Measurements from ENCODE around the gene MACF1.

DNA sequence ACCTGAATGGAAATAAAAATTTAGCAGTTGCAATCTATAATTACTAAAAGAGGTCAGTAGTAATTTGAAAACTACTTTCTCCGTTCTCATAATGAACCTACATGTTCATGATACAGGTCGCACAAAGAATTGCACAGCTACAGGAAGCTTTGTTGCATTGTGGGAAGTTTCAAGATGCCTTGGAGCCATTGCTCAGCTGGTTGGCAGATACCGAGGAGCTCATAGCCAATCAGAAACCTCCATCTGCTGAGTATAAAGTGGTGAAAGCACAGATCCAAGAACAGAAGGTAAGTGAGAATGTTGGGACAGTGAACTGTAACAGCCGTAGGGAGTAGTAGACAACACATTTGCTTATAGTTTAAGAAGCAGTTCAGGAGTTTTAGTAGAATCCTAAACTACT lies 218.1 kb downstream of the MACF1 start:
- TF ChIP-seq CTCF (IDR thresholded peaks at IDR 0.05) (no peak), EZH2phosphoT487 (IDR thresholded peaks at IDR 0.05) (no peak)

Data from neural progenitor cell (in vitro differentiated cells).